AG04450 (cell line): ENCODE data around the gene FCN2. TPM values are rescaled to one million over a fixed set of nuclear protein-coding genes. Genes with fewer than 3 reads are reported as not detected.

Experiments used
- CTCF ChIA-PET: fragments of 300-600, 350-600 bp; formaldehyde crosslinking; extraction: SDS; loops from one replicate; lab custom pipeline; 2022; ENCODE audit warnings: antibody characterized with exemption, inconsistent platforms; lab: Charles Lee
- POLR2A ChIA-PET: fragments of 350-600 bp; formaldehyde crosslinking; extraction: SDS; loops from one replicate; lab custom pipeline; 2021; ENCODE audit warnings: antibody characterized with exemption, inconsistent platforms; lab: Yijun Ruan, JAX
- DNase-seq: peaks from one replicate; pipeline ENCODE4 v3.0.0-alpha.2; 2011; ENCODE audit warnings: low read depth, low spot score
- H3K27ac ChIP-seq: one replicate; pipeline ENCODE4 v1.5.1; 2012; ENCODE audit warnings: low read depth, low read length, control low read depth
- H3K27me3 ChIP-seq: one replicate; pipeline ENCODE4 v1.6.0; 2012; ENCODE audit warnings: low read length; ENCODE audit not compliant: control insufficient read depth, insufficient read depth
- H3K4me3 ChIP-seq: 2 replicates; pipeline ENCODE4 v1.5.1; 2011; ENCODE audit warnings: mild to moderate bottlenecking, low read depth, low read length, control low read depth
- H3K9me3 ChIP-seq: 2 replicates; pipeline ENCODE4 v1.5.1; 2012; ENCODE audit warnings: low read length; ENCODE audit not compliant: control insufficient read depth, insufficient read depth
- polyA plus RNA-seq: library from polyadenylated mRNA; depleted of rRNA; stranded (reverse); fragments of >200 nt; gene quantifications from 2 replicates; pipeline ENCODE4 v1.2.3, GENCODE V29; 2011
- TF ChIP-seq, protein P1 (sequence below): IDR thresholded peaks from 2 replicates; pipeline ENCODE4 v1.5.1; 2011; ENCODE audit warnings: low read depth, low read length, control low read depth, inconsistent platforms

FCN2 gene
- polyA plus RNA-seq, 1 experiment: not detected

DNA sequence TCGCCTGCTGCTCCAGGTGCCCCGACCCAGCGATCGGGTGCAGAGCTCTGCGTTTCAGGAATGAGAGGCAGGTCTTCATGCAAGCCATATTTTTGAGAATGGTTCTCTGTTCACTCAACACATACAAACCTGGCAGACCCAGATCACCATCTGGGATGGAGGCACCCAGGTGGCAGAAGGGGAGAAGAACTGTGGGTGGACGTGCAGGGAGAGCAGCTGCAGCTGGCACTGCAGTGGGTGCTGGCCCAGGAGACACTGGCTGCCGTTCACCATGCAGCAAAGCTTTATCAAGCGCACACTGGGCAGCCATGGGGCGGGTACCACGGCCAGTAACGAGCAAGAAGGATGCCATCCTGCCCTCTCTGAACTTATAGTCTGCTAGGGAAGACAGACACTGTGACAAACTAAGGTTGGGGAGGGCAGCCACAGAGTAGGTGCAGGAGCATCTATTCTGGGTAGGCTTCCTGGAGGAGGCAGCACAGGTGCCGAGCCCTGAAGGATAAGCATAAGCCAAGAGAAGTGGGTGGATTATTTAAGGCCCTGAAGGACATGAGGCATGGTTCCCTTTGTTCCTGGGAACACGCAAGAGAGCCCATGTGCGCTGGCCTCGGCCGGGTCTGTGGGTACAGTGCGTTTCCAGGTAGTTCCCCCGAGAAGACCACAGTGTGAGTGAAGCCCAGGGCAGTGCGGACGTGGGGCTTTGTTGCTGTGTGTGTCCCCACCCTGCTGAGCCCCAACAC, 46.2 kb upstream of the FCN2 start:
- H3K9me3 ChIP-seq: no peaks in the 10 kb centered on the region; the same call in 1 of the 2 replicates
- ChIA-PET POLR2A (no interaction called here), CTCF (no interaction called here)
- H3K27ac ChIP-seq: no peak overlapping the region
- no peak for DNase-seq
- no peak overlapping the region for H3K4me3 ChIP-seq
- no peaks in the 10 kb centered on the region for H3K27me3 ChIP-seq
- TF ChIP-seq, protein P1, sequence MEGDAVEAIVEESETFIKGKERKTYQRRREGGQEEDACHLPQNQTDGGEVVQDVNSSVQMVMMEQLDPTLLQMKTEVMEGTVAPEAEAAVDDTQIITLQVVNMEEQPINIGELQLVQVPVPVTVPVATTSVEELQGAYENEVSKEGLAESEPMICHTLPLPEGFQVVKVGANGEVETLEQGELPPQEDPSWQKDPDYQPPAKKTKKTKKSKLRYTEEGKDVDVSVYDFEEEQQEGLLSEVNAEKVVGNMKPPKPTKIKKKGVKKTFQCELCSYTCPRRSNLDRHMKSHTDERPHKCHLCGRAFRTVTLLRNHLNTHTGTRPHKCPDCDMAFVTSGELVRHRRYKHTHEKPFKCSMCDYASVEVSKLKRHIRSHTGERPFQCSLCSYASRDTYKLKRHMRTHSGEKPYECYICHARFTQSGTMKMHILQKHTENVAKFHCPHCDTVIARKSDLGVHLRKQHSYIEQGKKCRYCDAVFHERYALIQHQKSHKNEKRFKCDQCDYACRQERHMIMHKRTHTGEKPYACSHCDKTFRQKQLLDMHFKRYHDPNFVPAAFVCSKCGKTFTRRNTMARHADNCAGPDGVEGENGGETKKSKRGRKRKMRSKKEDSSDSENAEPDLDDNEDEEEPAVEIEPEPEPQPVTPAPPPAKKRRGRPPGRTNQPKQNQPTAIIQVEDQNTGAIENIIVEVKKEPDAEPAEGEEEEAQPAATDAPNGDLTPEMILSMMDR: no peak

DNA sequence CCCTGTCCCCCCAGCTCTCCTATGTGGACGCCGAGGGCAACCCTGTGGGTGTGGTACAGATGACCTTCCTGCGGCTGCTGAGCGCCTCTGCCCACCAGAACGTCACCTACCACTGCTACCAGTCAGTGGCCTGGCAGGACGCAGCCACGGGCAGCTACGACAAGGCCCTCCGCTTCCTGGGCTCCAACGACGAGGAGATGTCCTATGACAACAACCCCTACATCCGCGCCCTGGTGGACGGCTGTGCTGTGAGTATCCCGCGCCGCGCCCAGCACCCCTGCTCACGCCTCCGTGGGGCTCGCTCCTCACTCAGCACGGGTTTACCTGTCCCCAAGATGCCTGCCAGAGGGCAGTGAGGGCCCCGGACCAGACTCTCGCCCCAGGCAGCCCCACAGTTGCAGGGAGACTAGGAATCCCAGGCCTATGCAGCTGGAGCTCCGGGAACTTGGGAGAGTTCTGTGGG, 45.6 kb upstream of the FCN2 start:
- CTCF ChIA-PET: no interaction called here
- TF ChIP-seq, protein P1: no peak
- H3K4me3 ChIP-seq: no peak overlapping the region
- POLR2A ChIA-PET: no interaction called here
- no peaks in the 10 kb centered on the region for H3K27me3 ChIP-seq
- DNase-seq: no peak
- no peaks in the 10 kb centered on the region; the same call in 1 of the 2 replicates for H3K9me3 ChIP-seq
- H3K27ac ChIP-seq: no peak overlapping the region

DNA sequence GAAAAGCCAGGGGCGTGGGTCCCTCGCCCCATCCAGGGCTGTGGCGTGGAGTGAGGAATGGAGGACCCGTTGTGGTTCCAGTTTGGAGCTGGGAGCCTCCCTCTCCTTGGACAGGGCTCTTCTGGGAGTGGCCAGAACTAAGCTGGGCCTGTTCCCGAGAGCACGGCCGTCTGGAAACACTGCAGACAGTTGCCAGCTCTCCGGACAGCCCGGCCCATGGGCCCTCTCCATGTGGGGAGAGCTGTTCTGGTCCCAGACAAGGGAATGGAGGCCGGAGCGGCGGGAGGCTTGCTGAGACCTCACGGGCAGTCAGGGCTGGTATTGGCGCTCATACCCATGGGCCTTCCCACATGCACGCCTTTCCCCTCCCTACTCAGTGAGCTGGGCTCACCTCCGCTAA, 45.2 kb upstream of the FCN2 start:
- CTCF ChIA-PET: interaction anchor here (0.6 kb wide), 1 partner anchor 554 kb away, joined by 5 read pairs; no protein-coding TSS in a partner anchor
- POLR2A ChIA-PET: no interaction called here
- no peaks in the 10 kb centered on the region for H3K27me3 ChIP-seq

DNA sequence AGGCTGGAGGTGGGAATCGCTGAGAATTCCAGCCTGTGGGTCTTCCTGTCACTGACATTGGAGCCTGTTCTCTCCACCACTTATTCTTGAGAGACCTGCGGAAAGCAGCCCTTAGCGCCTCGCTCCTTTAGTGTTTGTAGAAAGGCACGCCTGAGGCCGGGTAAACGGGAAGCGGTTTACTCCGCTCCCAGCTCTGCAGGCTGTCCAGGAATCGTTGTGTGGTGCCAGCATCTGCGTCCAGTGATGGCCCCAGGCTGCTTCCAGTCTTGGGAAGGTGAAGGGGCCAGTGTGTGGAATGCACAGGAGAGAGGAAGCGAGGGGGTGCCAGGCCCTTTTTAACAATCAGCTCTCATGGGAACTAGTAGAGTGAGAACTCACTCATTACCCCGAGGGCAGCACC, 44.6 kb upstream of the FCN2 start:
- DNase-seq: no peak
- ChIA-PET POLR2A (no interaction called here), CTCF (interaction anchor here (0.6 kb wide), 1 partner anchor 554 kb away, joined by 5 read pairs; no protein-coding TSS in a partner anchor)
- no peaks in the 10 kb centered on the region; the same call in 1 of the 2 replicates for H3K9me3 ChIP-seq
- TF ChIP-seq, protein P1: no peak
- H3K4me3 ChIP-seq: no peak overlapping the region
- H3K27ac ChIP-seq: no peak overlapping the region
- no peaks in the 10 kb centered on the region for H3K27me3 ChIP-seq

More for the DNA sequence above, 45.2 kb upstream of the FCN2 start:
- Histone ChIP-seq H3K9me3 (no peaks in the 10 kb centered on the region; the same call in 1 of the 2 replicates), H3K27ac (no peak overlapping the region), H3K4me3 (no peak overlapping the region)
- DNase-seq: no peak
- TF ChIP-seq, protein P1: no peak

DNA sequence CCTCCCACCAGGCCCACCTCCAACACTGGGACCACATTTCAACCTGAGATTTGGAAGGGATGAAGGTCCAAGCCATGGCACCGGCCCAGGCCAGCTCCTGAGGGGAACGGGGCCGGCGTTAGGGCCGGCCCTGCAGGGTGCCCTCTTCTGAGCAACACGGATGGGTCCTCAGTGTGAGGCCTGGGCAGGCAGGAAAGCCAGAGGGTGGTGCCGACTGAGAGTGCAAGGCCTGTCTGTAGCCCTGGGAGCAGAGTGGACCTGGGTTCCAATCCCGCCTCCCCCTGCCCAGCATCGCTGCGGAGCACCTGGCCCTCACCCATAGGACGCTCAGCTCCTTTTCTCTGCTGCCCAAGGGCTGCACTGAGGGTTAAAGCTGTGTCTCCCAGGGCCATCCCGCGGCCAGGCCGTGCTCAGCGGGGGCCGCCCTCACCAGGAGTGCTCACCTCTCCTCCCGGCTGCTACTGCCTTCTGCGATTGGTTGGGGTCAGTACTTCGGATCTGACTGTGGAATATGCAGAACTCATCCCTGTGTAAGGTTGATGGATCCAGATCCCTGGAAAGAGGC, 44.1 kb upstream of the FCN2 start:
- Histone ChIP-seq H3K27ac (no peak overlapping the region), H3K27me3 (no peaks in the 10 kb centered on the region), H3K9me3 (no peaks in the 10 kb centered on the region; the same call in 1 of the 2 replicates), H3K4me3 (no peak overlapping the region)
- CTCF ChIA-PET: no interaction called here
- TF ChIP-seq, protein P1: no peak
- POLR2A ChIA-PET: no interaction called here
- DNase-seq: no peak
